GM19452 (cell line): ENCODE results near the gene SVOP.

Source experiments
- ATAC-seq: cut with Tn5 transposase; IDR thresholded peaks from one replicate; pipeline ENCODE4 v1.9.1; 2021; ENCODE audit not compliant: unreplicated experiment

SVOP gene

DNA sequence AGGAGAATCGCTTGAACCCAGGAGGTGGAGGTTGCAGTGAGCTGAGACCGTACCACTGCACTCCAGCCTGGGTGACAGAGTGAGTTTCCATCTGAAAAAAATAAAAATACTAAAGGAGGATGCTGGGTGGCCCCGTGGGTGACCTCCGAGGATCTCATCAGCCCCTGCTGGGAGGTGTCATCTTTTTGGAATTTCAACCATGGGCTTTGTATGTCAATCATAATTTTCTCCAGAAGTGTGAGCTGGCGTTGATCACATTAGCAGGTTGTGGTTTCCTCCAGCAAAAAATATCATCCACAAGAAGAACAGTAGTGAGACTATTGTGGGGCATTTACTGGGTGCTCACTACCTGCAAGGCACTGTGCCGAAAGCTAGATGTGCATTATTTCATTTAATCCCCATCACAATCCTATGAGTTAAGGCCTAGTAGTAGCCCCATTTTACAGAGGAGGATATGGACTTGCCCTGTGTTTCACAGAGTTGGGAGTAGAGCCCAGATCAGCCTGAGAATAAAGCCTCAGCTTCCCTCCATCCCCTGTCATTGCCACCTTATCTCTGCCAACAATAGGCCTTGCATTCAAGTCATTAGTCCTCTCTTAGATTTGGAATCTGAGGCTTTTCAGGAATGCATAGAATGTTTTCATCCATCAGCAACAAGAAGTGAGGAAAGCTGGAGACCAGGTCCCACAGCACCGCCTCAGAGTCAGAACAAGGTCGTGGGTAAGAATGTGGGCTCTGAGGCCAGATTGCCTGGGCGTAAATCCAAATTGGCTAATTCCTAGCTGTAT, 39.8 kb downstream of the SVOP start:
- ATAC-seq, result no peak

DNA sequence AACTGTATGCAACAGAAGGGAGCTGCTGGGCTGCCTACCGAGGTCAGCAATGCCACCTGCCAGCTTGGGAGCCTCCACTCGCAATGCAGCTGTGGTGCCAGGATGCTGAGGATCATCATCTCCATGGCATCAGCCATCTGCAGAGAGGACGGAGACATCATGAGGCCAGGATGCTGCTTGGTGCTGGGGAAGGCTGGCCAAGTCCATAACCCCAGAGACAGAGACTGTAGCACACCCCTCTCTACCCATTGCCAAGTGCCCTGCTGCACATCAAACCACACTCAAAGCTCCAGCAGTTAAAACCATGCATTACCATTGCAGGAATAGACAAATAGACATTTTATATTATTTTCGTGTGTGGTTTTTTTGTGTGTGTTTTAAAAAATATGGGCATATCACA, 43.5 kb downstream of the SVOP start:
- no peak for ATAC-seq

DNA sequence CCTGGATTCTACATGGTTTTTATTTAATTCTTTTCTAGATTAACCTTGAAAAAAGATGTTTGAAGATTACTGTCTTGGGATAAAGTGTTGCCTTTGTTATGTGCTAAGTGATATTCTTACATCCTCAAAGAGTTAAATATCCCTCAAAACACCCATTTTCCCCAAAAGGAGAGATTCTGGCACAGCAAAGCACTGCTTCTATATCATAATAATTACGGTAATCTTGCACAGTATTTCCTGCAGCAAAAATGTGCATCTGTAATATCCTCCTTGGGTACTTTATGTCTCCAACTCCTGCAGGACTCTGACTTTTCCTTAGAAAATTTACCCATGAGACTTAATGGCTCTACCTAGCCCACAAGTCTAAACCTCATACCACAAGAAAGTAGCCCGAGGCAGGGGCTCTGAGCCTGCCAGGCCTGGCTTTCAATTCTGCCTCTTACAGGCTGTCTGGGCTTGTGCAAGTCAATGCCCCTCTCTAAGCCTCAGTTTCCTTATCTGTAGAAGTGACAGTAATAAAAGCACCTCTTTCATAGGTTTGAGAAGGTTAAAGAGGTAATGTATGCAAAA, 45.8 kb downstream of the SVOP start:
- no peak for ATAC-seq

DNA sequence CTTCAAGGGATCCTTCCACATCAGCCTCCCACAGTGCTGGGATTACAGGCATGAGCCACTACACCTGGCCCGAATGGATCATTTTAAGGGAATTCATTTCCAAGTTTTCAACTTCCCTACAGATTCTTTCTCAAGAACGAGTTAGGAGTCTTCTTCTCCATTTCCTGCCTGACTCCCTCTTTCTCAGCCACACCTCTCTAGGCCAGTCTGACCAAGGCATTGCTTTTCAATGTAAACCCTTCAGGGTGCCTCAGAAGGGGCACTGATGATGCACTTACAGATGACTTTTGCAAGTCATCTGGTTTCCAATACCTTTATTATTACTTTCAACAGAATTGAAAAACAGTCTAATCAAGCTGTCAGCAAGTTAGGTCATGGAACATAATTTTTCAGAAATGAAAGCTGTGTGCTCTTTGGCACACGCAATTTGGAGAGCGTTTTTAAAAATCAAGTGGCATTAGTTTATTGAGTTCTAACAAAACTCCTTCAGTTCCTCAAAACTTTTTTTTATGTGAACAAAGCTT, 47.2 kb downstream of the SVOP start:
- ATAC-seq, result no peak

DNA sequence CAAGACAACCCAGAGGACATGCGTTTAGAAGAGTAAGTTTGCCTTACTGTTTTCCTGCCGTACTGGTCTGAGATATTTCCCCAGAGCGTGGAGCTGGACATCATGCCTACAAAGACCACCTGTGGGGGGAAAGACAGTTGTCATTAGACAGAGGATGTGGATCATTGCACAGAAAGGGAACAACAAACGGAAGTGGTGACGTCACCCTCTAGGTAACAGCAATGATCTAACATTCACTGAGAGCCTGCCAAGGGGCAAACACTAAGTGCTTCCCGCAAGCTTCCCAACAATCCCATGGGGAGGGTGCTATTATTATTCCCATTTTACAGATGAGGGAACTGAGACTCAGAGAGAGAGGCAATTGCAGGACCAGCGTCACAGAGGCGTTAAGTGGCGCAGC, 48.5 kb downstream of the SVOP start:
- no peak for ATAC-seq

DNA sequence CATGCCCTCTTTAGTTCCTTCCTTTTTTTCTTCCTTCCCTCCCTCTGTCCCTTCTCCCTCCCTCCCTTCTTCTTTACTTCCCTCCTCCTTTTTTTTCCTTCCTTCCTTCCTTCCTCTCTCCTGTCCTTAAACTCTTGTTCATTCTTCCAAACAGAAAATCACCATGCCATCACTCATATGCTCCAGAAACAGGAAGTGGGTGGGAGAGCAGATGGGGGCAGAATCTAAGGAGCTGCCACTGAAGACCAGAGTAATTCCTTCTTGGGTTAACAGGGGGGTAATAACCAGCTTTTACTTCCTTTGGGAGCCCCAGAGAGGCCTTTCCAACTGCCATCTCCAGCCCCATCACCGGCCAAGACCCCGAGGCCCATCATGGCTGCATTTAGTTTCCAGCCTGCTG, 51.2 kb downstream of the SVOP start:
- no peak for ATAC-seq

DNA sequence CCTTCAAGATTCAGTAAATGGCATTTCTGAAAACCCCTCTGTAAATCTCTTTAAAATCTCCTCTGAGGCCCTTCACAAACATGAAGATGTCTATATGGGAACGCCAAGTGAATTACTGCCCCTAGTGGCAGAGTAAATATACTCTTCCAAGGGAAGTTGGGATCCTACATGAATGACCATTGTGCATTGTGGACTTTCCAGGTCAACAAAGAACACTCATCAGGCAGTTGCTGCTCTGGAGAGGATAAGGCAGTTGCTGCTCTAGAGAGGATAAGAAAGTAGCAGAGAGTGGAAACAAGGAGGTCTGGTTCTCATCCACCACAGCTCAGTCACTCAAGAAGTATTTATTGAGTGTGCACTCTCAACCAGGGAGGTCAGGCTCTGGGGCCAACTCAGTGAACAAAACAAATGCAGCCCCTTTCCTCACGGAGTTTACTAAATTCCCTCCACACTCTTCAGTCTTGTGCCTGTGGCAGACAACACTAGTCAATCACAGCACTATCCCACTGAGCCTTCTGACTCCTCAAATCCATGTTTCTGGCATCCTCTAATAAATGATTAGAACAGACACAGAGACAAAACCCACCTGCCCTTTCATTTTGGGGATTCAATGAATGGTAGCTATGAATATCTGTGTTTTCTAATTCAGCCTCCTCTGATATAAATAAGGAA, 52.9 kb downstream of the SVOP start:
- ATAC-seq, result no peak

DNA sequence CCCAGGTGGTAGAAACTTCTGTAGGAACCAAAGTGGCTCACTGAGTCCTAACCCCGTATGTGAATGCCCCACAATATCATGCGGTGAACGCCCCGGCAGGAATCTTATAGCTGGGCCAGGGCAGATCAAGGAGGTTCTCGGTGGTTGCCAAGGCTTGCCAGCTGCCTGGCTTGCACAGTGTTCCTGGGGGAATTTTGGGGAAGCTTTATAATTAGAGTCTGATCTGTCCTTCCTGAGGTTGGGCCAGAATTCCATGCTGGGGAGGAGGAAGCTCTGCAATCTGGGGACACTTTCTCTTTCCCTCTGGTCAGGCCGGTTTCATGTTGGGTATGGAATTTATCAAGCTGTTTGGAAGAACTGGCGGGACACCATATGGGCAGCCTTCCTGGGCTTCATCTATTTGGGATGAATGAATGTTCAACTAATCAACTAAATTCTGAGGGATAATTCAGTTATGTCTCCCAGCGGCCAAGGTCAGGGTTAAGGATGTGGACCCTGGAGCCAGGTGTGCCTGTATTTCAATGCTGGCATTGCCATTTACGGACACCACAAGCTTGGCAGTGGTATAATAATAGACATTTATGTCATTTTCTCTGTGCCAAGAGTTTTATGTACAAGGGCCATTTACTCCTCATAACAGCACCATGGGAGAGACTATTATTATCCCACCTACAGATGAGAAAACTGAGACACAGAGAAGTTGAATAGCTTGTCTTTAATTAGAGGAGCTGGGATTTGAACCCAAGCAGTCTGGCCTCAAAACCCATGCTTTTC, 54.3 kb downstream of the SVOP start:
- ATAC-seq, result no peak

DNA sequence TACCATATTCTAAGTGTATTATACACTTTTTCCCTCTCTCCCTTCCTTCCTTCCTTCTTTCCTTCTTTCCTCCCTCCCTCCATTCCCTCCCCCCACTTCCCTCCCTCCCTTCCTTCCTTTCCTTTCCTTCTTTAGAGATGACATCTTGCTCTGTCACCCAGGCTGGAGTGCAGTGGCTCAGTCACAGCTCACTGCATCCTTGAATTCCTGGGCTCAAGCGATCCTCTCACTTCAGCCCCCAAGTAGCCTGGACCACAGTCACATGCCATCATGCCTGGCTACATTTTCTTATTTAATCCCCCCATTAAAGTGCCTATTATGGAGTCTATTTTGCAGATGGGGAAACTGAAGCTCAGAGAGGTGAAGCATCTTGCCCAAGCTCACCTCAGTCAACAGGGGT, 55.0 kb downstream of the SVOP start:
- no peak for ATAC-seq

DNA sequence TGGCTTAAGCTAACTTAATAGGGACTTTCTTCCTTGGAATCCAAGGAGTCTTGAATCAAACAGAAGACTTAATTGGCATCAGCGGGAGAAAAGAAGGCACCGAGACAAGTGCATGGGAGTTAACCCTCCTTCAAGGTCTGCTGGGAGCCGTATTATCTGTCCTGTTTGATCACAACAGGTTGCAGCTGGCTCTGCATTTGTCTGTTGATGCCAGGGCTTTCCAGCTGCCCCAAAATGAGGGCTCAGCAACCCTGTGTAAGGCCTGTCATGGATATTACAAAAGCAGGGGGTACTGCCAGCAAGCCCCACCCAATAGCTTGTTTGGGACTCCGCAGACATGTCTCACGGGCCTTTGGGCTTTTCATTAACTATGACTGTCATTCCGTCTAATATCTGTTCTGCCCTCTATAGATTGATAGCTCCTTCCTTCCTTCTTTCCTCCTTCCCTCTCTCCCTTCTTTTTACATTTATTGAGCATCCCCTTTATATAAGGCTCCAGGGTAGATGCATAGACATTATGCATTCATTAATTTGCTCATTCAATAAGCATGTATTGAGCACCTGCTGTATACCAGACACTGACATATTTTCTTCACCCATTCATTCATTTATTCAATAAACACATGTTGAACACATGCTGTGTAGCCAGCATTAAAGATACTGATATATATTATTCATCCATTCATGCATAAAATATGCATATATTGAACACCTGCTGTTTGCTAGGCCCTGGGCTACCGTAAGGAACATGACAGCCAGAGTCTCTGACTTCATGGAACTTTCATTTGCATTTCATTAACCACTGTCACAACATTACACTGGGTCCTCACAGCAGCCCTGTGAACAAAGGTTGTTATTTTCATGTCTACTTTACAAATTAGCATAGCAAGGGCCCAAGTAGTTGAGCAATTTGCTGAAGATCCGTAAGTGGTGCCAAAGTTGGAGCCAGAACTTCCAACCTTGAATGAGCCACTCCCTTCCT, 56.2 kb downstream of the SVOP start:
- no peak for ATAC-seq

DNA sequence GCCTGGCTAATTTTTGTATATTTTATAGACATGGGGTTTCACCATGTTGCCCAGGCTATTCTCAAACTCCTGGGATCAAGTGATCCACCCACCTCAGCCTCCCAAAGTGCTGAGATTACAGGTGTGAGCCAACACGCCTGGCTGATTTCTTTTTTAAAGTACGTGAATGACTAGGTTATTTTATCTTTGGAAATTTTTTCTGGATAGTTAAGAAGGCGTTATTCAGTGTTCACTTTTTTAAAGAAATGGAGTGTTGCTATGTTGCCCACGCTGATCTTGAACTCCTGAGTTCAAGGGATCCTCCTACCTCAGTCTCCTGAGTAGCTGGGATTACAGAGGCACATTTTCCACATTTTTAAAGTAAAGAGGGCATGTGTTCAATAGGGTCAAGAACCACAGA, 58.6 kb downstream of the SVOP start:
- no peak for ATAC-seq

DNA sequence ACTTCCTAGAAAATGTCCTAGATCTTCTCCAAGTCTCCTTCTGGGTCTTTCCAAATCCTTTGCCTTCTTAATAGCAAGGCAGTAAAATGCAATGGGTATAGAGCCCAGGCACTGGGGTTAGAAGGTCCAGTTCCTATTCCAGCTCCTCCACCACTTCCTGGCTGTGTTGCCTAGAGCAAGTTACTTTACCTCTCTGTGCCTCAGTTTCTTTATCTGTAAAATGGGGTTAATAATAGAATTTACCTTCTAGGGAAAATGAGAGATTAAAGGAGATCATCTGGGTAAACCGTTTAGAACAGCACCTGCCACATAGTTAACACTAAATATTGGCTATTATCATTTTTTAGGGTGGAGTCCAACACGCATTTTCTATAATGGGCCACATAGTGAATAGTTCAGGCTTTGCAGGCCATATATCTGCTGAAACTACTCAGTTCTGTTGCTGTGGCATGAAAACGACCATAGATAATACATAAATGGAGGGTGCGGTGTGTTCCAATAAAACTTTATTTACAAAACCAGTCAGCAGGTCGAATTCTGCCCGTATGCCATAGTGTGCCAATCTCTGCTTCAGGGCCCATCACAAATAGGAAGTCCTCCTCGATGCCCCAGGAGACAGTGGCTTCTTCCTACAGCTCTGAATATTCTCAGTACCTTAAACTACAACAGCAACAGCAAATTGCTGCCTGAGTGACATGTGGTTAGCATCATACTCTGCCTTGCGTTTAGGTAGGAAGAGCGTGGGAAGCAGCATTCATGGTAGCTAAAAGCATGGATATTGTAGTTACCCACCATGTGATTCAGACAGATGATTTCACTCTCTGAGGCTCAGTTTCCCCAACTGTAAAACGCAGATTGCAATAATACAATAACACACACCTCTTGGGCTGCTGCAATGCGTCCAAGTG, 60.9 kb downstream of the SVOP start:
- no peak for ATAC-seq

DNA sequence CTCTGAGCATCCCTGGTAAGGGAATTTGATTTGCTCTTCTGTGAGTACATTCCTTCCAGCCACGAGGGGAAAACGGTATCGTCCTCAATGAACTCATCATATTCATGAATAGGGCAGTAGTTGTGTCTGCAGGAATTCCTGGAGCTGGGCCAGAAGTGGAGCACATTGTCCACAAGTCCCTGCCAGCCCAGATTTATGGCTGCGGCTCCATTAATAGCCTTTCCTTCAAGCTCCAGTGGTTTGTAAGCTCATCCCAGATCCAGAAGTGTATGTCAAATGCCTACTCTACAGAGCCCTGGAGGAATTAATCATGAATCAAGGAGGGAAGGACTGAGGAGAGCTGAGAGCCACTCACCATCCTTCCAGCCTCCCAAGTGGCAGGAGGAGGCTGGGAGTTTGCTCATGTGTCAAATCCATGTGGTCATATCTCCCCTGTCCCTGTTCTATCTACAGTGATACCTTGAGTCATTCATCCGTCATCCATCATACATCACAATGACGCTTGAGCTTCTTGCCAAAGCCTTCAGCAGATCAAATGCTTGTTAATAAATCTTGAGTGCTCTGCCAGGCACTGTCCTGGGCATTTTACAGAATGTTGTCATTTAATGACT, 65.5 kb downstream of the SVOP start:
- no peak for ATAC-seq

DNA sequence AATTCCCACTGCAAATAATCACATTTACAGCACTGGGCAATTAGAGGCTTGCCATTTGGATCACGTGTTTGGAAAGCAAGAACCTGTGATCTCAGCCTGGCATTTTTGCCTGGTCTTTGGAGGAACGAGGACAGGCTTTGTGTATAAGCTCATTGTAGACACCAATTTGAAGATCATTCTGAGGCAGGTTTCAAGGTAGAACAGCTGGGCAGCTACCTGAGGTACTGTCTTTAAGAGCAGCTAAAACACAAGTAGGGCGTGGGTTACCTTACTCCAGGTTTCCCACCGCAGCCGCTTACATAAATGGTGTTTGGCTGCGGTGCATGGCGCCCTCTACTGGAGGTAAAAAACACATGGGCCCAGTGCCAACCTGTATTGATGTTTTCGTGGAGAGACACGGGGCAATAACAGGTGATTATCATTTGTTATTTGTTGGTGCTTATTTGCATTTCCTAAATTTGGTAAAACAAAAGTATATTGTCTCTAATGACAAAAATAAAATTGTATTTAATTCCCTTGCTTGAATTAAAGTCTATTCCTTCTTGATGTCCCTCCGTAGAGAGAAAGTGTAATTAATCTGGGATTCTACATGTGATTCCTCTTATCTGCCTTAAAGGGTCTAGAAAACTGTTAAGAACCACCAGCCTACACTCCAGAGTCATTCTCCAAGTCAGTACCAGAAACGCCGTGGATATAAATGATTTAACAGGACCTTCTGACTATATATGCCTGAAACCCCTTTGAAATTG, 69.7 kb downstream of the SVOP start:
- no peak for ATAC-seq

DNA sequence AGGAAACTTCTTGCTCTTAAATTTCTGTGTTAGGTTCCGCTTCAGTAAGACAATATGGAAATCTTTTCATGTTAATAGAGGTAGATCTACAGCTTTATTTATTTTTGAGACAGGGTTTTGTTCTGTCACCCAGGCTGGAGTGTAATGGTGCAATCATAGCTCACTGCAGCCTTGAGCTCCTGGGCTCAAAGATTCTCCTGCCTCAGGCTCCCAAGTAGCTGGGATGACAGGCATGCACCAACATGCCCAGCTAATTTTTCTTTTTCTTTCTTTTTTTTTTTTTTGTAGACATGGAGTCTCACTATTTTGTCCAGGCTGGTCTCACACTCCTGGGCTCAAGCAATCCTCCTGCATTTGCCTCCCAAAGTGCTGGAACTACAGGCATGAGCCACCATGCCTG, 70.9 kb downstream of the SVOP start:
- ATAC-seq, result no peak

DNA sequence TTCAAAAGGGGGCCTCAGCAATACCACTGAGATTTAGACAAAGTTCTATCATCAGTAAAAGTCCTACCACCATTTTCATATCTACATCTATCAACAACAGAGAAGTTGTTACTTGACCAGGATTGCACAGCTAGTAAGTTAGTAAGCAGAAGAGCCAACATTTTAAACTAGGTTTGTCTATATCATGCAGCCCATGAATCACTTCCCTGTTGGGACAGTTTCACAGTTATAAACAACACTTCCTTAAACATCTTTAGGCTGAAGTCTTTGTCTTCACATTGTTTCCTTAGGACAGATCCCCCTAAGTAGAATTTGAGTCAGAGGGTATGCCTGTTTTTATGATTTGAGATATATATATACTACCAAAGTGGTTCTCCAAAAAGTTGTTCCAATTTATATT, 72.5 kb downstream of the SVOP start:
- no peak for ATAC-seq

DNA sequence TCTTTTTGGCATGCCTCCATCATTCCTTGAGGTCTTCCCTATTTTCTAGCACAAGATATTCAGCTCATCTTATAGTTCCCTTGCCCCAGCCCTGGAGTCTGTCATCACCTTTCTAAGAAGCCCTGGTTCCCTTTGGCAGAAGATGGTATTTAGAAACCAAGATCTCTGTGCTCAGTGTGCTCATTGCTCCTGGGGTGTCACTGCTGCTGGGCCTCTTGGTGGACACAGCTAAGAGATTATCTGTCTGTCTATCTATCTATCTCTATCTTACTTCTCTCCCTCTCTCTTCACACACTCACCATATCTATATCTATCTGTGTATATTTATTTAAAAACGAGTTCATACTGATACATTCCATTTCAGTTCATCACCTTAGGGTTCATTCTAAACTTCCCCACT, 73.8 kb downstream of the SVOP start:
- no peak for ATAC-seq

DNA sequence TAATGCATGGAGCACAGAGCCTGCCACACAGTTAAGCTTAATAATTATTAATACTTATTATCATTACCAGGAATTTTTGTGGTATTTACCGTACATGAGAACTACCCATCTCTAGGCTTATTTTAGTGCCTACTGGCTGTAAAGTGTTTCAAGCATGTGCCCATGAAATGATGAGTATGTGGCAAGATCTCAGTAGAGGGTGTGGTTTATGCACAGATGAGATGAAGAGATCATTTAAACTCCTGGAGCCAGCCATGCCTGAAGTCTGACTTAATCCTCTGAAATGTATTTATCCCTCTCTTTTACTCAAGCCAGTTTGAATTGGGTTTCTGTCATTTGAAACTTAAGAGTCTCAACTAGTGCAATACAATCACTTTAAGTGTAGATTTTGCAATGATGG, 80.7 kb downstream of the SVOP start:
- ATAC-seq, result no peak
